ENCODE results near the gene AMBRA1. TPM values are rescaled to one million over a fixed set of nuclear protein-coding genes. Genes with fewer than 3 reads are reported as not detected.

Gene AMBRA1
- total RNA-seq, 4 donors from 2014 or later, result 20.2 to 31.3 (median 25.9) TPM

- Histone ChIP-seq H3K36me3 (peaks cover 21 to 44% (median 22%) of the 10 kb centered on the region in 3 donors), H3K27me3 (peaks cover 0 to 21% (median 0%) of the 10 kb centered on the region in 4 donors), H3K9me3 (no peaks in the 10 kb centered on the region), H3K4me1 (peaks cover 15 to 41% (median 16%) of the 10 kb centered on the region in 3 donors), H3K4me3 (no peak overlapping the region), H3K27ac (peak overlapping the region in 3 of 4 donors; percentile 82 to 85 (median 84))
- intact Hi-C loops (cut with DNase I), result no loop called here
- no peak for TF ChIP-seq CTCF (IDR thresholded peaks at IDR 0.05)
- TF ChIP-seq POLR2A (IDR thresholded peaks at IDR 0.05), result no peak
- no peak for DNase-seq
- 52 to 60% methylated on average over 1 to 3 of the region's 20 CpGs for whole genome bisulfite sequencing, 2 donors
Observed at GRCh38 chr11:46378811-46379481, 214.9 kb downstream of the AMBRA1 start.

GRCh38 chr11:46378296-46378695 is 215.5 kb downstream of the AMBRA1 start:
- intact Hi-C loops (cut with DNase I), result no loop called here
- TF ChIP-seq POLR2A (IDR thresholded peaks at IDR 0.05) (no peak), CTCF (IDR thresholded peaks at IDR 0.05) (no peak)
- H3K4me1 ChIP-seq, result peaks cover 15 to 41% (median 16%) of the 10 kb centered on the region in 3 donors
- H3K27me3 ChIP-seq, result peaks cover 0 to 18% (median 0%) of the 10 kb centered on the region in 4 donors
- H3K36me3 ChIP-seq, result peaks cover 22 to 50% (median 23%) of the 10 kb centered on the region in 3 donors
- no peak overlapping the region for H3K4me3 ChIP-seq
- H3K9me3 ChIP-seq, result no peaks in the 10 kb centered on the region
- WGBS, 2 donors, result 94% methylated on average over 5 of the region's 10 CpGs; no CpG with 5 or more reads in 1 of the 2 donors
- H3K27ac ChIP-seq, result peak overlapping the region in 1 of 4 donors; percentile 84
- no peak for DNase-seq

GRCh38 chr11:46377831-46378230 is 216.0 kb downstream of the AMBRA1 start:
- 81 to 91% methylated on average over 3 to 5 of the region's 5 CpGs for WGBS, 2 donors
- intact Hi-C loops (cut with DNase I), result no loop called here
- Histone ChIP-seq H3K36me3 (peaks cover 22 to 55% (median 23%) of the 10 kb centered on the region in 3 donors), H3K4me3 (no peak overlapping the region), H3K27me3 (peaks cover 0 to 13% (median 0%) of the 10 kb centered on the region in 4 donors), H3K9me3 (no peaks in the 10 kb centered on the region), H3K4me1 (peaks cover 14 to 39% (median 15%) of the 10 kb centered on the region in 3 donors), H3K27ac (no peak overlapping the region)
- no peak for TF ChIP-seq CTCF (IDR thresholded peaks at IDR 0.05)
- TF ChIP-seq POLR2A (IDR thresholded peaks at IDR 0.05), result no peak
- no peak for DNase-seq

GRCh38 chr11:46377290-46377689 is 216.5 kb downstream of the AMBRA1 start:
- Histone ChIP-seq H3K27ac (no peak overlapping the region), H3K4me3 (no peak overlapping the region), H3K27me3 (peaks cover 0 to 7% (median 0%) of the 10 kb centered on the region in 4 donors), H3K4me1 (peaks cover 9 to 33% (median 13%) of the 10 kb centered on the region in 3 donors), H3K36me3 (peaks cover 22 to 61% (median 25%) of the 10 kb centered on the region in 3 donors), H3K9me3 (no peaks in the 10 kb centered on the region)
- intact Hi-C loops (cut with DNase I), result no loop called here
- 83 to 89% methylated on average over 11 of the region's 11 CpGs for WGBS, 2 donors
- DNase-seq, result no peak
- no peak for TF ChIP-seq CTCF (IDR thresholded peaks at IDR 0.05)
- TF ChIP-seq POLR2A (IDR thresholded peaks at IDR 0.05), result no peak

- no peaks in the 10 kb centered on the region for H3K9me3 ChIP-seq
- intact Hi-C loops (cut with DNase I), result no loop called here
- TF ChIP-seq CTCF (IDR thresholded peaks at IDR 0.05) (no peak), POLR2A (IDR thresholded peaks at IDR 0.05) (no peak)
- H3K4me3 ChIP-seq, result no peak overlapping the region
- no peaks in the 10 kb centered on the region for H3K27me3 ChIP-seq
- peaks cover 22 to 69% (median 28%) of the 10 kb centered on the region in 3 donors for H3K36me3 ChIP-seq
- no peak overlapping the region for H3K27ac ChIP-seq
- WGBS, 2 donors, result 56 to 74% methylated on average over 6 to 10 of the region's 19 CpGs
- DNase-seq, result no peak
- peaks cover 5 to 25% (median 5%) of the 10 kb centered on the region in 3 donors for H3K4me1 ChIP-seq
Observed at GRCh38 chr11:46376258-46377050, 217.4 kb downstream of the AMBRA1 start.
